ENCODE results near the gene NTNG1.
A peak's percentile ranks its signal among the peaks of the same experiment; 100 is the strongest.

The NTNG1 gene

DNA sequence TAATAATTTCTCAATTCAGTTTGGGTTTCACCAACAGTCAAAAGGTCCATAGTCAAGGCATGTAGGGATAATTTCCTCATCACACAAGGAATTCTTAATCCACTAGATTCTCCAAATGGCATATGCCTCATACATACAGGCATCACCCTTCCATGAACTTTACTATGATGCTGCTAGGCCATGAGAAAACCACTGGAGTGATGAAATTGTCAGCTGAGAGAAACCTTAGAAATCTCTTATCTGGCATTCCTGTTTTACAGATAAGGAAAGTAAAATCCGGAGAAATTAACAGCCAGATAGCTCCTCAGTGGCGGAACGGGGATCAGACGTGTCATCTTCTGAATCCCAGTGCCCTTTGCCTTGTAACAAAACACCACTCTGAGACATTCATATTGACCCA, 274.4 kb downstream of the NTNG1 start:
- no peak for DNase-seq

DNA sequence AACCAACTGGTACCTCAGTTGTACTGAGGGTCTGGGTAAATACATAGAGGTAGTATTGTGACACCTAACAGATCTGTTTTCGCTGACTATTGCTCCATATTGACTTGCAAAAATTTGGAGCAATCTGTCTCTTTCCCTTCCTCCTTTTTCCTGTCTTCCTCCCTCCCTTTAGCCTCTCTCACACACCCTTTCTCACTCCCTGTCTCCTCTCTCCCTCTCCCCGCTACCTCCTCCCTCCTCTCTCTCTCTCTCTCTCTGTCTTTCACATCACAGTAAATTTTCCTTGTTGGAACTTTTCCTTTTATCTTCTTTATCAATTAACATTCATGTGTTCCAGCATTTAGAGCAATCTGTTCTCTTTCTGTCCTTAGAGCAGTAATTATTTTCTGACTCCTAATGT, 278.2 kb downstream of the NTNG1 start:
- DNase-seq: no peak

DNA sequence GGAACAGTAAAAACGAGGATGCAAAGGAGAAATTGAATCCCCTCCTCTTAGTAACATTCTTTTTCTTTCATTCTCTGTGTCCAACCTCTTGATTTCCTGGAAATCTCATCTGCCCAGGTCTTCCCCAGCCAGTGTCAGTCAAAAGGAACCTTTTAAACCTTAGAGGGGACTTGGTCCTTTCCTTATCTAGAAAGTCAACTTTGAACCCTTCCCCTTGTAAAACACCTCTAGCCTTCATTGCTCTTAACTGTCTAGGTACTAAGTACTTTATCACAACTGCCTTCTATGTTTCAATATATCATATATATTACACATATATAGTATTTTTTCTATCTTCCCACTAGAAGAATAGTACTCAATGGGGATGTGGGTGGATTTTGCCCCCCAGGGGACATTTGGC, 282.1 kb downstream of the NTNG1 start:
- DNase-seq: no peak

DNA sequence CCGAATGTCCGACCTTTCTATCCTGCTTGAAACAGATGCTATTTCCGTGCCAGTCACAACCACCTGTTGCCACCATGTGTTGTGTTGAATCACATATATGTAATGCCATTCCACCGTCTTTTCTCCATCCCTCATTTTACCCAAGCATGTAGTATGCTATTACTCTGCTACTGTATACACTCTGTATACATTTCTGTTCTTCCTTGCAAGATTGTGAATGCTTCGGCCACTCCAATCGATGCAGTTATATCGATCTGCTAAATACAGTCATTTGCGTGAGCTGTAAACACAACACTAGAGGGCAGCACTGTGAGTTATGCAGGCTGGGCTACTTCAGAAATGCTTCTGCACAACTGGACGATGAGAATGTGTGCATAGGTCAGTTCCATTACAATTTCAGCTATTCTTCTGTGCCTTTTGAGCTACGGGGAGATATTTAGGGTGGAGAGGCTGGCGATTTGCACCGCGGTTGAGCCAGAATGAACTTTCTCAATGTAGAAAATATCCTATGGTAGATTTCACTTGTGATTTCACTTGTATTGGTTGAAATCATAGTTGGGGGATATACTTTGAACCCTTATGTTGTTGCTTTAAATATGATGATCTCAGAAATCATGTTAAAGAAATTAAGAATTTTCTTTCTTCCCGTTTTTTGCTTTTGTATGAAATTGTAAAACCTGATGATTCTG, 289.8 kb downstream of the NTNG1 start:
- DNase-seq: peak; percentile 59

DNA sequence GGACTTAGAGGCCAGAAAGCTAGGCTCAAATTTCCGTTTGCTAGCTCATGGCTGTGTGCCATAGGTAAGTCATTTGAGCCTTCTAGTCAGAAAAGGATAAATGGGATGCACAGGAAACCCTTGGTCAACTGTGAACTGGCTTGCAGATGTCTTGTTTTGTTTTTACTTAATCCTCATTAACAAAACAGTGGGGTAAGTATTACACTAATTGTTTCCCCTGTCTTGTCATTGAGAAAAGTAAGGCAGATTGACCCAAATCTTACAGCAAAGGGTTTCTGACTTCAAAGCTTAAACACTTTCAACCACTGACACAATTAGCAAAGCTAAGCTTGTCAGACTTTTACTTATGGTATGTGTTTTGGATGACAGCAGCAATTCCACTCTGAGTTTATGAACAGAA, 291.3 kb downstream of the NTNG1 start:
- no peak for DNase-seq

DNA sequence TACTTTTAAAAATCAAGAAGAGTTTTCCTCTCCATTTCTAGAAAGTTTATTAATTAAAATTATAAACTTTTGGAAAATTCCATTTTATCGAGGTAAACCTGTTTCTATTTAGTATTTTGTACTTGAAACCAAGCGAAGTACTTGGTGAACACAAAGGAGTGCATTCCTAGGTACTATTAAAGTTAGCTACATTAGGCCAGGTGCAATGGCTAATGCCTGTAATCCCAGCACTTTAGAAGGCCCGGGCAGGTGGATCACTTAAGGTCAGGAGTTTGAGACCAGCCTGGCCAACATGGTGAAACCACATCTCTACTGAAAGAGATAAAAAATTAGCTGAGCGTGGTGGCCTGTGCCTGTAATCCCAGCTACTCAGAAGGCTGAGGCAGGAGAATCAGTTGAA, 292.2 kb downstream of the NTNG1 start:
- DNase-seq: no peak

DNA sequence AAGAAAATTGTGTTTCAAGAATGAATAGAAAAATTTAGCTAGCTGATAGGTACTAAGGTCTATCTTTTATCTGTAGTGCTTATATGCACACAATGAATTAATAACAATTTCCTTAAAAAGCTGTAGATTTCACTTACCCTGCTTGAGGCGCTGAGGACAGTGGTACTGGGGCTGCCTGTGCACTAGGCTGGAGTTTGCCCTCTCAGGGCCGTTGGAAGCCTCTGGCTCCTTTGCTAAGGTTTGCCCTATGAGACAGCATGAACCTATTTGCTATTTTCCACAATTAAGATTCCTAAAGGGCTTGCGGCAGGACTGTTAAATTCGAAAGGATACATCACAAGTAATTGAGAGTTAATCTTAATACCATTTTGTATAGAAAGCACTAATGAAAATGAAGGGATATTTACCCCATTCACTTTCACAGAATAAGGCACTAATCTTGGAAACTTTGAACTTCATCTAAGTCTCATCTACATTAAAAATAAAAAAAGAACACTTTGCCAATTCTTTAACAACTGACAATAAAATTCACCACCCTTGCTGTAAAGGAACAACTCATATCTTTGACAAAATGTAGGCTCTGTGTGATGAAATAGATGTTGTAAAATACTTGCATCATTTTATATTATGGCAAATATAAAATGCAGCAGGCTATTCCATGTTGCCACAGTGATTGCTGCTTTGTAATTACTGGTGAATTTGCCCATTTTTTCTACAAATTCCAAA, 293.0 kb downstream of the NTNG1 start:
- DNase-seq: no peak

DNA sequence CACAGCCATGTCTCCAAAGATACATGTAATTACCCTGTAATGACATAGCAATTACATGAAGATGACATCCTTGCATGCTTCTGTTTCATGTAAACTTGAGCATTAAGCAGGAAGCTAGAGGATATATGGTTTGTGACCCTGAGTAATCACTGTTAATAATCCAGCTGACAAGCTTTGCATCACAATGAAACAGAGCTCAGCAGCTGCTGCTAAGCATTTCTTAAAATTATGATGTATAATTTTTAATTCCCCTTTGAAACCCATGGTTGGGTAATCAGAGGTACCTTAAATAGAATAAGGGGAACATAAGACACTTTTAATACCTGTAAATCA, 293.5 kb downstream of the NTNG1 start:
- no peak for DNase-seq

DNA sequence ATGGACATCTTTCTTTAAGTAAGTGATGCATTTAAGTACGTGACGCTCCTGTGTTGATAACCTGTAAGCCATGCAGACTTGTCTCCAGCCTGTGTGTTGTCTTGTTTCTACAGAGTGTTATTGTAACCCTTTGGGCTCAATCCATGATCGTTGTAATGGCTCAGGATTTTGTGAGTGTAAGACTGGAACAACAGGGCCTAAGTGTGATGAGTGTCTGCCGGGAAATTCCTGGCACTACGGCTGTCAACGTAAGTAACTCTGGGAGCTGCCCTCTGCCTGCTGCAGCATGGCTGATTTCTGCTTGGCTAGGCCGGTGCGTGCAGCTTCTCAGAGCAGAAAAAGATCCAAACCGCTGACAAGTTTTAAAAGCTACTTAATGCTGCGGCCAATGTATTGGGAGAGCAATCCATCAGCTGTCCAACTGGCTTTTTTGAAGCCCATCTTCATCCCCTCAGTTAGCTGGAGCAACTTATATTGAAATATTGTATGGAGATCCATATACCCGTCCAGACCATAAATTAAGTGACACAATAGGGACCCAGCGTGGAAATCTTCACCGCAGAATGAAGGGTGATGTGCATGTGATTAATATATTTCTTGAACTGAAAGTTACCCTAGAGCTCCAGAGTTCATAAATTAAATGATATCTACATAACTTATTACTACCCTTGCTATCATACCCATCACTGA, 295.9 kb downstream of the NTNG1 start:
- no peak for DNase-seq

DNA sequence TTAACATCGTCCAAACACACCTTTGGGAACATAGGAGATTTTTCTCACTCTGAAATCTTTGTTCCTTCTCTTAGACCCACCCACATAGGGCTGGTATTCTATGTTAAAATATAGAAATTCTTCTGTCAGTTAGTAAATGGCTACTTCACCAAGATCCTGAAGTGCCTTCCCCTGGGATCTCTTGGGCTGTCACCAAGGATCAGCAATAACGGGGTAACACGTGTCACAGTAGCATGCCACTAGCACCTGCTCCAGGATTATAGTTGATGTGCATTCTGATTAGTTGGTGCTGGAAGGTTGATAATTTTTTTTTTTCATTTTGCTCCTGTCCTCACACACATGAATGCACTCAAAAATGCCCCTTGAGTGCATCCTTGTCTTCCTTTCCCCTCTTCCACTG, 298.7 kb downstream of the NTNG1 start:
- DNase-seq: no peak

DNA sequence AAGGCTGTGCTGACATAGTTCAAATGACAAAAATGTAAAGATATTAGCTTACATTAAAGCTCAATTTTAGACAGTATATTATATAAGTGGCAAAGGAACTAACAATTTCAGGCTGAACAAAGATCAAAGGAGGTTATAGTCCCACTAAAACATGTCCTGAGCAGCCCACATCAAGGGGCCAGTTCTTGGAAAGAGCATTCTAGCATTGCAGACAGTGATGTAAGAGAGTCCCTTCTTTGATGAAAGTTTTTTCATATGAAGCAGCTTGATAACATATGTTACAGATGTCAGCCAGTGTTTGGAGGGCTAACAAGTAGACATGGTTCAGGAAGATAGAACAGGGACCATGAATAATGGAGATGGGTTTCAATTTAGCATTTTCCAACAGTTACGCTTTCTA, 301.7 kb downstream of the NTNG1 start:
- DNase-seq: no peak

DNA sequence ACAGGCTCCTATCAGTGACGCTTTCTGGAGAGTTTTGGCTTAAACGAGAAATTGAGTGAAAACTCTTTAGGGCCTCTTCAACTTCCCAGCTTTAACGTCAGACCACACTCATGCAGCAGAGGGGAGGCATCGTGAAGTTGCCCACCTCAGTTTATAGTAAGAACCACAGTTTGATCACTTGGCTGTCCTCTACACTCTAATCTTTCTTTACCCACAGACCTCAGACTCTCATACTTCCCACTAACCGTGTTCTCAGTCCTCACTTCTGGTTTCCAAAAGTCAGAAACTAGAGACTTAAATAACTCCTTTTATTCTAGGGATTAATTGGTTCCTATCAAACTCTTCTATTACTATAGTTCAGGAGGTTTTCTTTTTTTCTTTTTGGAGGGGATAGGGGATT, 302.2 kb downstream of the NTNG1 start:
- DNase-seq: no peak

DNA sequence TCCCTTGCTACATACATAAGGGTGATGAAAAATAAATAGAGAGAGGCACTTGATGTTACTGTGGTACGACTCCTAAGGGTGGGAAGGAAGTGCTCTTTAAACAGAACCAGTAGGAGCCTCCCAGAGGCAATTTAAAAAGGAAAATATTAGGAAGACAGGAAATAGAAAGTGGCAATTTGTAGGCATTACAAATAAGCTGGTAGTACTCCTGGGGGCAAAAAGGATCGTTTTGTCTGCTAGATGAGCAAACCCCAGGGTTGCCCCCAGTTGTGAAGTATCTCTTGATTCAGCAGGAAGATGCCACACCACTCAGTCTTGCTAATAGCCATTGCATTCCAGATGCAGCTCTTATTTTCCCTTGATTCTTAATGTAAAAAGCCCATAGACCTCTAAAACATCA, 303.0 kb downstream of the NTNG1 start:
- no peak for DNase-seq

DNA sequence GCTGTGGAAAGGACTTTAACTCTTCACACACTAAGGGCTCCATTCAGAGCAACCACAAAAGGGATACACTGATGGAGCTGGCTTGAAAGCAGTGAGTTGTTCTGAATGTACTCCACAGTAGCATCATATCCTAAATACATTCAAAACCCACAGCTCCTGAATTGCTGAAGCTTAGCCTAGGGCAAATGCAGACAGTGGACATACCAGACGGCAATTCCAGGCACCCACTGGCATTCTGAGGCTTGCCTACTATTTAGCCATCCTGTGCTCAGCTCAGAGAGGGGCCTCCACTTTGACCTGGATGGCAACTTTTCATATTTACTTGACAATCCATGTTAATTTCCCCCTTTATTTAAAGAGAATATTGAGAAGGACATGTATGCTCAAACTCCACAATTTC, 303.5 kb downstream of the NTNG1 start:
- no peak for DNase-seq

DNA sequence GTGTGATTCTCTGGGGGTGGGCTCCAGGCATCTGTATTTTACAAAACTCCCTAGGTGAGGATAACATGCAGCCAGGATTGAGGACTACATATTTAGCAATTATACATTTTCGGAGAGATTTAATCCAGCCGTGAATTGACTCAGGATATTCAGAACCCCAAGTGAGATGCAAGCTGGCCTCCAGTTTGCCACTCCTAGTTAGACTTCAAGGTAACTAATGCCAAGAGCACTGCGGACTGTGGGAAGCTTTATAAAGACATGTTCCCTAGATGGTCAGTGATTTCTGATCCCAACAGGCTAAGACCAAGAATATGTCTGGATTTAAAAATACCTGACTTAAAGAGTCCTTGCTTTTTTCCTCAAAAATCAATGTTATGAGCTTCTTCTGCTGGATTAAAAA, 308.5 kb downstream of the NTNG1 start:
- DNase-seq: no peak

DNA sequence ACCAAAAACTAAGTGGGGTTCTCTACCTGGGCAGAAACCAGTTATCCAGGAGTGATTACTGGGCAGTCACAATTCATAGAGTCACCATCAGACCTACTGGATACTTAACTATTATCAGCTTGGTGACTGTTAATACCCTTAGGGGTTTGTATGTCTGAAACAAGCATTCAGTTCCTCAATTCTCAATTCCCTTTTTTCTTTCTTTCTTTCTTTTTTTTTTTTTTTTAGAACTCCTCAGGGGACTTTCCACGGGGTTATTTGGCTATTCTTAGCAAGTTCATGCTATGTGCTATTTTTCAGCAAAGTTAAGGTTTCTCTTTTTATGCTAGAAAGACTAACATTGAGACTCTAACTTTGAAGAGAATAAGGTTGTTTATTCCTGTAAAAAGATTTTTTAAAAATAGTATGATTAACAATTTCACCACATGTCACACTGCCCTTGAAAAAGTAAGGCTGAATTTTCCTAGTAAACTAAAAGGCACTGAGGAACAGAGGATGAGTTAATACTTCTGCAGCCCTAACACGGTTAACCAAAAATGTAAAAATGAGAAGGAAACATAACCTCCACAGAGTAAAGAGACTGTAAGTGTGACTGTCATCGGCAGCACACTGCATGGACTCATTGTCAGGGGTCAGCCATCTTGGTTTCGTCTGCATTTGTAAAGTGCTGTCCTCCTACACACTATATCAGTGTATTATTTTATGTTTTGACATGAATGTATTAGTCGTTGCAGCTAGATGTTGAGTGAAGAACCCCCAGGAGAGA, 310.2 kb downstream of the NTNG1 start:
- no peak for DNase-seq

DNA sequence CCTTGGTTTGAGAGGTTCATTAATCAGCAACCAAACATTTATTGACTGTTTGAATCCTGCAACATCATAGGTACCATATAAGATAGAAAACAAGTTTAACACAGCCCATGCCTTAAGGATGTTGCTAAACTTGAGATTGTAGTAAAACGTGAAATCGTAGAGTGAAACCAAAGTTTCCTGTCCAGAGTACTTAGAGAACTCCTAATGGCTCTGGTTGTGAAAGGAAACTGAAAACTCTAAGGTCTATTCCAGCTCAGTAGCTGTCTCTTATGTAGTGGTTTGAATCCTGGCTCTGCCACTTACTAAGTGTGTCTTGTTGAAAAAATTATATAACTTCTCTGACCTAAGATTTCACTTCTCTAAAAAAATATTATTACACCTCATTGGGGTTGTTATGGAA, 310.9 kb downstream of the NTNG1 start:
- DNase-seq: no peak

DNA sequence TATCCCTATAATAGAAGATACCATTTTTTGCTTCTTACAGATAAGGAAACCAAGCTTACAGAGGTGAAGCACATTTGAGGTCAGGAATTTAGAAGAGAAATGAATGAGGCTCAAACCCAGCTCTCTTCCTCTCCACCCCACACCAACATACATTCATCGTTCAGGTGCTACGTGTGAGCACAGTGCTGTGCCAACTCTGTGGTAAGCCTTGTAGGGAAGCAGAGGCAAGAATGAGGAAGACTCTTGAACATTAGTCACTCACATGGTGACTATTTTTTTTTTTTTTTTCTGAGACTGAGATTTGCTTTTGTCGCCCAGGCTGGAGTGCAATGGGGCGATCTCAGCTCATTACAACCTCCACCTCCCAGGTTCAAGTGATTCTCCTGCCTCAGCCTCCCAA, 314.0 kb downstream of the NTNG1 start:
- DNase-seq: no peak

DNA sequence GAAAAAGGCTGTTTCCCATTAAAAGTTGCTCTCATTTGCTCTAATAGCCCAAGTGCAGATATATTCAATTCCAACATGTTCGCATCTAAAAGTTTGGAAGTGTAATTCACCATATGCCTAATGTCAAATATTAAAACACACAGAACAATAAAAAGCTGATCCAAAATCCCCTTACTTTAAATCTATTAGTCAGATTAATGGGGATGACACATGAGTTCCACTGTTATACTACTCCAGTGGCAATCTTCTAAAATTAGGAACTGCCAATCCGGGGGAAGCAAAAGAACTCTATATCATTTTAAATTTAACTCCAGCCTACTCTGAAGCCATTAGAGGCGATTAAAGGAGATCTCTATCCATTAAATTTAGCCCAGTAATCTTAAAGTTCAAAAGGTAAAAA, 317.1 kb downstream of the NTNG1 start:
- no peak for DNase-seq

DNA sequence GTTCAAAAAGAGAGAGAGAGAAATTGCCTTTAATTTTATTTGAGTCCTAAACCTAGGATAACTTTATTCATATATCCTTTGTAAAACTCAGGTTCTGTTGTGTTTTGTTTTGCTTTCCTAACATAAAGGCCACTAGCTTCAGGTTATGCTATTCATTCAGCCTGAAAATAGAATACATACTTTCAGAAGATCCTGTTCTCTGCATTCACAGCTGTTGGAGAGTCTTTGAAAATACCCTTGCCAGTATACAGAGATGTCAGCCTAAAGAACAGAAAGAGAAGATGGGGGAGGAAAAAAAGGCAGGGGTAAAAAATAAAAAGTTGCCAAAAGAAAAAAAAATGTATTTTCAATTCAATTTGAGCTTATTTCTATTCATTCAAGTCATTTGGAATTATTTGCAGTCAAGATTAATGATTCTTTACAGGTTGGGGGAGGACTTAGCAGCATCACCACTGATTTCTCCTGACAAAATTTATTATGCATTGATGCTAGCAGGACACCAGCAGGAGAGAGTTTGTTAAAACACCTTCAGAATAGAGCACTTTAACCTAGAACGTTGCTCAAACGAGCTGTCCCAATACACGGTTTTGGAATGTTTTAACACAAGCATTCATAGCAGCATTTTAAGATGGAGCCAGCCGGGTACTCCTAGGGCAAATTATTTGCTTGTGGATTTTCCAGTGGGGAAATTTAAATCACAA, 318.5 kb downstream of the NTNG1 start:
- DNase-seq: no peak

DNA sequence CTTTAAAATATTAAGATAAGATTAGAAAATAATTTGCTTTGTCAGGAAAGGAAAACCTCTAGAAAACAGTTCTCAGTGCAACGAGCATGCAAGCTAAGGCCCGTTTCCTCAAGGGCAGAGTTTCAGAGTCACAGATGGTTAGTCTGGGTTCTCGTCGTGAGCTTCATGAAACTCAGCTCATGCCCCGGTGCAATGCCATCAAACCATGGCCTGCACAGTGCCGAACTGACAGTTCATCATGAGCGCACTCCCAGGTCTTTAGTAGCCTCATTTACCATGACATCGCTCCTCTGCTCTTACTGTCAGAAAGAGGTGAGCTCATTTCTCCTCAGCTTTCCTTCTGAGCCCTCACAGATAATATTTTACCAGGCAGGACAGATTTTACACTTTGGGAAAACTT, 319.2 kb downstream of the NTNG1 start:
- DNase-seq: no peak

DNA sequence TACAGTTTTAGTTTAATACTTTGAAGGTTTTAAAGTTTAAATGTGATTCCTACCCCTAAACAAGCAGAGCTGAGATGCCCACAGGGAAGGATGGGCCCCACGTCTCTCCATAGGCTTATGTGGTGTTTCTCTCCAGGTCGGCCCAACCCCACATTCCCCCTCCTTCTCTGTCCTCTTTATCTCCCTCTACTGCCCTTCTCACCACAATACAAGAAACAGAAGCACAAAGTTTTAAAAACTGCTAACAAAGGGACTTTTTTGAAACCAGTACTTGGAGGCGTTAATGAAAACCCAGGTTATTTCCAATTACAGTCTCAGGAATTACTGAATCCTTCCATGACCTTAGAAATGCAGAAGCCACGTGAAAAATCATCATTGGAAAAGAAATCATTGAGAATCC, 324.0 kb downstream of the NTNG1 start:
- DNase-seq: no peak

DNA sequence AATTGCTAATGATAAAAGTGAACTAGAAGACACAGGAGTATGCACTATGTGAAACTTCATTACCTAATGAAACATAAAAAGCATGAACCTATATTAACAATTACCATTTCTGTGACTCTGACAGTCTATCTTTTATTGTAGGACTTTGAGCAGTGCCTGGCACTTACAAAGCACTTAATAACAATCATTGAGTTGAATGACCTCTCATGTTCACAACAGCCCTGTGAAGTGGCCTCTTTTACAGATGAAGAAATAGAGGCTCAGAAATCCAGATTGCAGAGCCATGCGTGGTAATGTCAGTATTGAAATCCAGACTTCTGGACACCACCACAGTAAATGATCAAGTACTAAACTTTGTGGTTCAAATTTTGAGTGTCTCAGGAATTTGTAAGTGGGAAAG, 326.4 kb downstream of the NTNG1 start:
- DNase-seq: no peak

Measured in activated CD4-positive, alpha-beta T cell treated with anti-CD3 and anti-CD28 coated beads, Interleukin-2, Interleukin-6, amounts not matched to agents 100 ng/mL and 50 ng/mL, durations not matched to agents 16 hours and 8 hours (primary cell).